OCI-LY1 (cell line): ENCODE data around the gene ZNF275.

ENCODE experiments used
- H2AFZ ChIP-seq: fragments of 200-600 bp; sonication (generic), shearing (Covaris generic); 2 replicates; pipeline ENCODE4 v1.6.0; 2014; ENCODE audit warnings: antibody characterized with exemption, mild to moderate bottlenecking, low read length
- H3F3A ChIP-seq: fragments of 200-600 bp; sonication (generic), shearing (Covaris generic); 2 replicates; pipeline ENCODE4 v1.6.0; 2014; ENCODE audit warnings: mild to moderate bottlenecking, antibody characterized with exemption, low read length, moderate library complexity; ENCODE audit not compliant: insufficient read depth
- H3K27ac ChIP-seq: fragments of 200-600 bp; sonication (generic); 2 replicates; pipeline ENCODE4 v1.5.1; 2014; ENCODE audit warnings: low read length, mixed run types, mild to moderate bottlenecking, low read depth; ENCODE audit not compliant: poor library complexity, severe bottlenecking
- H3K27me3 ChIP-seq: fragments of 200-600 bp; sonication (generic); 2 replicates; pipeline ENCODE4 v1.6.0; 2014; ENCODE audit warnings: antibody characterized with exemption, mild to moderate bottlenecking, low read length, moderate library complexity; ENCODE audit not compliant: insufficient read depth
- H3K36me3 ChIP-seq: fragments of 200-600 bp; sonication (generic); 2 replicates; pipeline ENCODE4 v1.6.1; 2014; ENCODE audit warnings: mild to moderate bottlenecking, antibody characterized with exemption, low read length, moderate library complexity, mixed read lengths; ENCODE audit not compliant: insufficient read depth
- H3K4me1 ChIP-seq: fragments of 200-600 bp; sonication (generic); 2 replicates; pipeline ENCODE4 v1.5.1; 2014; ENCODE audit warnings: mild to moderate bottlenecking, low read length, moderate library complexity; ENCODE audit not compliant: insufficient read depth, severe bottlenecking
- H3K4me2 ChIP-seq: fragments of 200-600 bp; sonication (generic), shearing (Covaris generic); 2 replicates; pipeline ENCODE4 v1.6.1; 2014; ENCODE audit warnings: low read length
- H3K4me3 ChIP-seq: fragments of 200-600 bp; sonication (generic); 2 replicates; pipeline ENCODE4 v1.5.1; 2014; ENCODE audit warnings: low read length, low read depth, mild to moderate bottlenecking, mixed read lengths; ENCODE audit not compliant: poor library complexity, severe bottlenecking
- H3K79me2 ChIP-seq: fragments of 200-600 bp; shearing (Covaris generic); 2 replicates; pipeline ENCODE4 v1.6.1; 2016; ENCODE audit warnings: mixed run types, low read length, mixed read lengths; ENCODE audit not compliant: insufficient read depth
- H3K9ac ChIP-seq: fragments of 200-600 bp; sonication (generic), shearing (Covaris generic); 2 replicates; pipeline ENCODE4 v1.6.1; 2014; ENCODE audit warnings: mild to moderate bottlenecking, low read length, mixed read lengths
- H3K9me2 ChIP-seq: fragments of 200-600 bp; sonication (generic), shearing (Covaris generic); 2 replicates; pipeline ENCODE4 v1.6.1; 2014; ENCODE audit warnings: low read depth, mild to moderate bottlenecking, low read length, mixed read lengths
- H3K9me3 ChIP-seq: fragments of 200-600 bp; shearing (Covaris generic); 2 replicates; pipeline ENCODE4 v1.6.1; 2014; ENCODE audit warnings: low read length, mixed read lengths
- H4K20me1 ChIP-seq: fragments of 200-600 bp; sonication (generic), shearing (Covaris generic); 2 replicates; pipeline ENCODE4 v1.6.0; 2016; ENCODE audit warnings: mild to moderate bottlenecking, low read length; ENCODE audit not compliant: insufficient read depth
- CTCF ChIP-seq: fragments of 200-600 bp; sonication (generic), shearing (Covaris generic); IDR thresholded peaks from 2 replicates; pipeline ENCODE4 v1.5.1; 2017; ENCODE audit warnings: mild to moderate bottlenecking, antibody characterized with exemption, low read length, moderate library complexity, mixed read lengths
- EZH2 ChIP-seq: fragments of 200-600 bp; sonication (generic), shearing (Covaris generic); IDR thresholded peaks from 2 replicates; pipeline ENCODE4 v1.8.0; 2017; ENCODE audit warnings: borderline replicate concordance, mixed run types, mild to moderate bottlenecking, antibody characterized with exemption, low read length, moderate library complexity, mixed read lengths

Gene ZNF275

GRCh38 chrX:153342762-153343558 lies 9.0 kb downstream of the ZNF275 start:
- Histone ChIP-seq H3K27ac (no peak overlapping the region), H3K9me2 (no peaks in the 10 kb centered on the region), H3K9me3 (no peaks in the 10 kb centered on the region), H3K4me1 (no peaks in the 10 kb centered on the region), H3K79me2 (no peaks in the 10 kb centered on the region), H3K4me3 (no peak overlapping the region), H3K36me3 (peaks cover 57% of the 10 kb centered on the region), H3K27me3 (no peaks in the 10 kb centered on the region), H3K9ac (no peak overlapping the region), H4K20me1 (no peaks in the 10 kb centered on the region), H2AFZ (no peak overlapping the region), H3K4me2 (no peak overlapping the region), H3F3A (no peaks in the 10 kb centered on the region)
- no peak for TF ChIP-seq EZH2
- TF ChIP-seq CTCF = no peak

GRCh38 chrX:153343674-153344073 lies 9.7 kb downstream of the ZNF275 start:
- Histone ChIP-seq H3K27ac (no peak overlapping the region), H3K4me2 (no peak overlapping the region), H3K4me1 (no peaks in the 10 kb centered on the region), H2AFZ (no peak overlapping the region), H3K9me3 (no peaks in the 10 kb centered on the region), H3K9me2 (no peaks in the 10 kb centered on the region), H3K79me2 (no peaks in the 10 kb centered on the region), H3K36me3 (peaks cover 58% of the 10 kb centered on the region), H4K20me1 (no peaks in the 10 kb centered on the region), H3F3A (no peaks in the 10 kb centered on the region), H3K9ac (no peak overlapping the region), H3K4me3 (no peak overlapping the region), H3K27me3 (no peaks in the 10 kb centered on the region)
- TF ChIP-seq EZH2 (no peak), CTCF (no peak)

GRCh38 chrX:153347530-153347929 lies 13.6 kb downstream of the ZNF275 start:
- Histone ChIP-seq H3K4me3 (no peak overlapping the region), H3K4me2 (no peak overlapping the region), H4K20me1 (no peaks in the 10 kb centered on the region), H3K36me3 (peaks cover 47% of the 10 kb centered on the region), H3K9me2 (no peaks in the 10 kb centered on the region), H2AFZ (no peak overlapping the region), H3F3A (no peaks in the 10 kb centered on the region), H3K27ac (no peak overlapping the region), H3K79me2 (no peaks in the 10 kb centered on the region), H3K27me3 (no peaks in the 10 kb centered on the region), H3K4me1 (peaks cover 26% of the 10 kb centered on the region), H3K9me3 (no peaks in the 10 kb centered on the region), H3K9ac (no peak overlapping the region)
- TF ChIP-seq CTCF (no peak), EZH2 (no peak)
